HG02870 (cell line): ENCODE results near the gene LHB.

Experiments used
- ATAC-seq: cut with Tn5 transposase; IDR thresholded peaks from one replicate; pipeline ENCODE4 v1.9.1; 2021; ENCODE audit warnings: mild to moderate bottlenecking, moderate library complexity; ENCODE audit not compliant: unreplicated experiment

LHB gene

DNA sequence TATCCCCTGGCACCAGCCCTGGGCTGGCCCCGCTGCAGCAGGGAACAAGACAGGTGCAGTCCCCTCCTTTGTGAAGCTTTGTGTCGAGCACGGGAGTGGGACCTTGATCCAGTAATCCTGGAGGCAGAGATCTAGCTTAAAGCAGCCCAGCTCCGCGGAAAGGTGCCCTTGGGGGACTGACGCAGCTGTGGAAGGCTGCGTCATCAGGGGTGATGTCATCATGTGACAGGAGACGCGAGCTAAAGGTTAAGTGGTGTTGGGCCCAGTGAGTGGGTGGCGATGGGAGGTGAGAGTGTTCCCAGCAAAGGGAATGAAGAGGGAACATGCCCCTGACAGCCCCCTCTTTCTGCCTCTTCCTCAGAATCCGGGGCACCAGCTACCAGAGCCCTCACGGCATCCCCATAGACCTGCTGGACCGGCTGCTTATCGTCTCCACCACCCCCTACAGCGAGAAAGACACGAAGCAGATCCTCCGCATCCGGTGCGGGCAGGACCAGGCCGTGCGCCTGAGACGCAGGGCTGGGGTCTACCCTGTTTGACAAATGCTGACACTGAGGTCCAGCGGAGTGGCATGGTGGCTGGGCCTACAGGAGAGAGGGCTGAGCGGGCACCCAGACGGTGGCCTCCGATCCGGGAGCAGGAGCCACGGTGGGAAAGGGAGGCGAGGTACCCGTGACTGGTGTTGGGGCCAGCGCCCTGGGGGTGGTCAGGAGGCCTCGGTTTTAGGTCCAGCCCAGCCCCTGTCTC is 2.6 kb downstream of the LHB start:
- ATAC-seq = no peak

- no peak for ATAC-seq
These were observed 5.7 kb downstream of the LHB start for GRCh38 chr19:49011194-49011593.

DNA sequence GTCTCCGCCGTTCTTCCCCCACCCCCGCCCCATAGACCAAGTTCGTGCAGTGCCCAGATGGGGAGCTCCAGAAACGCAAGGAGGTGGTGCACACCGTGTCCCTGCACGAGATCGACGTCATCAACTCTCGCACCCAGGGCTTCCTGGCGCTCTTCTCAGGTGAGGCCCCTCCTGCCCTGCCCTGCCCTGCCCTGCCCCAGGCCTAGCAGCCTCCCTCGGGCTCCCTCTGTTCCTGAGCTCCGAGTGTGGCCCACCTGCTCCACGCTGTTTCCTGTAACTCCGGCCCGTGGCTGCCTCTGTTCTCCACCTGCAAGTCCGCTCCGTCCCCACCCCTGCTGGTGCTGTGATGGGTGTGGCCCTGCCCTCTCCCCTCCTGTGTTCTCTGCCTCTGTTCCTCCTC is 6.4 kb downstream of the LHB start:
- ATAC-seq = no peak

DNA sequence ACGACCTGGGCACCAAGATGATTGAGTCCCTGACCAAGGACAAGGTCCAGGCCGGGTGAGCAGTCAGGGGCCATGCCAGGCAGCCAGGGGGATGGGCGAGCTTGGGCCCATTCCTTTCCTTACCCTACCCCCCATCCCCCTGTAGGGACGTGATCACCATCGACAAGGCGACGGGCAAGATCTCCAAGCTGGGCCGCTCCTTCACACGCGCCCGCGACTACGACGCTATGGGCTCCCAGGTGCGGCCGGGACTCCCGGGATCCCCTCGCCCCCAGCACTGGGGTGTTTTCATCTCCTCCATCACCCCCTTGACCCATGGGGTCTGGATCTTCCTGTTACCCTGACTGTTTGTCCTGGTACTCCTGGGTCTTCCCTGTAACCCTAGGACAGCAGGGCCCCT is 7.1 kb downstream of the LHB start:
- ATAC-seq = no peak

DNA sequence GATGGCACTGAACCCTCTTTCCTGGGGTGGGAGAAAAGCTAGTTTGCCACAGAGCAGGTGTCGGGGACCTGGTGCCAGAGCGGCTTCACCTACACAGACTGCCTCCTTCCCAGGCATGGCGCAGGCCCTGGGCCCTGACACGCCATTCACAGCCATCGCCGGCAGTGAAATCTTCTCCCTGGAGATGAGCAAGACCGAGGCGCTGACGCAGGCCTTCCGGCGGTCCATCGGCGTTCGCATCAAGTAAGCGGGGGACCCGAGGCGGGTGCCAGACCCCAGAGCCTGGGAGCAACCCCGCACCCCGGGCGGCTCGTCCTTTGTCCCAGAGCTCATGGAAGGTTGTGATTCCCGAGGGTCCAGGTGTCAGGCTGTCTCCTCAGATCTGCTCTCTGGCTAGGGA is 10.0 kb downstream of the LHB start:
- ATAC-seq = no peak

GRCh38 chr19:49004964-49005614 is 11.8 kb downstream of the LHB start:
- no peak for ATAC-seq

DNA sequence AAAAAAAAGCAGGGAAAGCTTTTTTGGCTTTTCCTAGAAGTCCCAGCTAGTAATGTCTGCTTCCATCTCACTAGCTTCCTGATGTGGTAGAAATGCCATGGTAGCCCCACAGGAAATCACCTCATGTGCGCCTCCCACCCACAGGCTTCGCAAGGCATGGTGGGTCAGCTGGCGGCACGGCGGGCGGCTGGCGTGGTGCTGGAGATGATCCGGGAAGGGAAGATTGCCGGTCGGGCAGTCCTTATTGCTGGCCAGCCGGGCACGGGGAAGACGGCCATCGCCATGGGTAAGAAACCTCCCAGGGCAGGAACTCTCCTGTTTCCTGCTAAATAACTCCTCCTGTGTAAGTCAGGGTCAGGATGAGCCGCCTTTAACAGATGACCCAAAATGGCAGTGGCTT is 12.8 kb downstream of the LHB start:
- ATAC-seq = no peak

GRCh38 chr19:48999481-49000325 is 17.2 kb downstream of the LHB start:
- no peak for ATAC-seq

DNA sequence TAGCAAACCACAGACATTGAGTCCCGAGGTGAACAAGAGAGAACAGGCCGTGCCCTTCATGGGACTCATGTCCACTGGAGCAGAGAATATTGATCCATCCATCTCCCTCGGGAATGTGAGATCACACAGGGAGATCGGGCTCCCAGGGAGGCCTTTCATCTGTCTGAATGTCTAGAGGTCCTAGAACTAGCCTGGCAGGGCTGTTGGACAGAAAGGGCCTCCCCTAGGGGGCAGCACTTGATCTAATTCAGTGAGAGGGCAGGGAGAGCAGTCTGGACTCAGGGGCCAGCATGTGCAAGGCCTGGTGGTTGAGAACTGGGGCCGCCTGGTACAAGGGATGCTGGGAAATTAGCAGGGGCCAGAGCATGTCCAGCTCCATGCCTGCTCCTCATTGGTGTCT is 18.9 kb downstream of the LHB start:
- ATAC-seq = no peak

DNA sequence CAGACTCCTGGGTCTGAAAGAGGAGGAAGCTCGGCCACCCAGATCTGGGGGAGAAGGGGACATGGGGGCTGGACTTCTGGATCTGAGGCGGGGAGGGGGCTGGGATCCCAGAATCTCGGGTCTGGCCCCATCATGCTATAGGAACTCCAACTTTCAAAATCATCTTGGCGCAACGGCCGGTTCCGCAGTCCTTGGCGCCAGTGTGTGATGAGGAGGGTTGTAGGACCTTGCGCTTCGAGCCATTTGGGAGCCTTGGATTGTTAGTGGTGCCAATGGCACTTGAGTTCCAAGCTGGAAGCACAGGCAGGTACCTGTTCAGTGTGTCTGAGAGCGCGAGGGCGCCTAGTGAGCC is 22.9 kb downstream of the LHB start:
- no peak for ATAC-seq

- peak; percentile 80 for ATAC-seq
These were observed 23.5 kb downstream of the LHB start, which contains the start of the genes GYS1 and RUVBL2 for GRCh38 chr19:48993175-48994034. Gene GYS1, minus strand, starts transcription at chr19:48993309. Its CDS starts 197 bp downstream, at chr19:48993112. Gene RUVBL2, plus strand, starts transcription at chr19:48993887. Its CDS starts 25 bp downstream, at chr19:48993912.

- no peak for ATAC-seq
These were observed 24.2 kb downstream of the LHB start for GRCh38 chr19:48992581-48993174.

GRCh38 chr19:48991873-48992580 is 24.9 kb downstream of the LHB start:
- ATAC-seq = no peak

DNA sequence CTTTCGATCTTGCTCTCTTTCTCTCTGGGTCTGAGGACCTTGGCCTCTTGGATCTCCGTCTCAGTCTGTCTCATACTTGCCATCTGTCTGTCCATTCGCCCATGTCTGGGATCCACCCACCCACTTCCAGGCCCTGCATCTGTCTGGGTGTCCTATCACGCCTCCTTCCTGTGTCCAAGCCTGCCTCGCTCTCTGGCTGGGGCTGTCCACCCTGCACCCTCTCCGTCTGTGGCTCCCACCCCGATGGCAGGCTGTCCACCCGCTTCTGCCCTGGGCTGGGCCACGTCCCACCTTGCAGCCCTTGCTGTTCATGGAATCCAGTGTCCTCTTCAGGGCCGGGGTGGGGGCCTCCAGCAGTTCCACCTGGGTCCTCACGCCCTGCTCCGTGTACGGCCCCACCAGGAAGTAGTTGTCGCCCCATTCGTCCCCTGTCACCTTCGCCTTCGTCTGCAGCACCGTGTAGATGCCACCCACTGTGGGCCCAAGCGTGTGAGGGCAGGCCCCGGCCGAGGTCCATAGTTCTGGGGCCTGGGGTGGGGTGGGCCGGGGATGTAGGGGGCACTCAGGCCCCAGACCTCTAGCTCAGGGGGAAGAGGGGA is 25.8 kb downstream of the LHB start:
- ATAC-seq = no peak

GRCh38 chr19:48990400-48990799 is 26.5 kb downstream of the LHB start:
- ATAC-seq = no peak

- ATAC-seq = no peak
These were observed 27.1 kb downstream of the LHB start for GRCh38 chr19:48989701-48990291.

DNA sequence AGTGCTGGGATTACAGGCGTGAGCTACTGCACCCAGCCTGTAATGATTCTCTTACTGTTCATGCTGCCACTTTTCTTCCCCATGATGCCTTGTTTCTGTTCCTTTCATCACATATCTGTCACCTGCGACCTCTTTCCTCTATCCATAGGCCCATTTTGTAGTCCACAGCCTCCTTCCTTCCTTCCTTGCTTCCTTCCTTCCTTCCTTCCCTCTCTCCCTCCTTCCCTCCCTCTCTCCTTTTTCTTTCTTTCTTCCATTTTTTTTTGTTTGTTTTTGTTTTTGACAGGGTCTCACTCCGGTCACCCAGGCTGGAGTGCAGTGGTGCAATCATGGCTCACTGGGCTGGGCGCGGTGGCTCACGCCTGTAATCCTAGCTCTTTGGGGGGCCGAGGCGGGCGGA is 28.0 kb downstream of the LHB start:
- ATAC-seq = no peak

- ATAC-seq = no peak
These were observed 28.6 kb downstream of the LHB start for GRCh38 chr19:48988286-48988685.

- ATAC-seq = no peak
These were observed 29.6 kb downstream of the LHB start for GRCh38 chr19:48987323-48987722.
